ENCODE measurements around the gene USP9X.
A peak's percentile ranks its signal among the peaks of the same experiment; 100 is the strongest.
"Not testable (repeated sequence)": the region's sequence is repeated elsewhere in the genome, so short reads cannot be mapped to it uniquely, and the experiment has no call there.

USP9X gene

GRCh38 chrX:41085878-41086626, 807 bp downstream of the USP9X start:
- peak; percentile 14 to 24 for DNase-seq (ENCODE audit: low read depth in 2 of 2)

DNA sequence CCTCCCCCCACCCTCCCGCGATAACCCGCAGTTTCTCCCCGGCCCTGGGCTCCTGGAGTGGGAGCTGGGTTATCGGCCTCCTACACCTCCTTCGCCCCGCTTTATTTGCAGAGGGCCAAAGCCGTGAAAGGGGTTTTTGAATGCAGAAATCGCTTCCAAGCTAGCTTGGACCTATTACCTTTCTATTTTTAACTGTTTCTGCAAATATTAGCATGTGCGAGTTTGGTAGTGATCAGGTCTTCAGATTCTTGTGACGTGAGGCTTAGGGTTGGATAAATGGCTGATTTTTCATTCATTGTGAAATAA, 1.3 kb downstream of the USP9X start:
- no peak for DNase-seq (ENCODE audit: low read depth in 2 of 2)

DNA sequence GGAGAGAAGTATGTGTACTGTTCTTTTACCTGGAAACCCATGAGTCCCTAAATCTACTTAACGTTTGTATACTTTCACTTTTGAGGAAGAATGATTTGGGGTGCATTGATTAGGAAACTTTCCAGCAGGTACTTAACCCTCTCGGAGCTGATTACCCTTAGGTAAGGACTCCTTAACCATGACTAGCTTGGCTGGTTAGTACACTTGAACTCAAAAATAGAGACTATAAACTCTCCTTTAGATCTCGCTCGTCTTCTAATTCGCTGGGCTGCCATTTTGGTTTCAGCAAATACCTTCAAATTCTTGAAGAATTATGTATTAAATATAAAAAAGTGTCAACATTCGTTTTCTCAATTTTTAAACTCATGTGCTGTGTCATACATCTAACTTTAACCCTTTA, 2.0 kb downstream of the USP9X start:
- DNase-seq (ENCODE audit: low read depth in 2 of 2): no peak

- DNase-seq (ENCODE audit: low read depth in 2 of 2): no peak
Observed at GRCh38 chrX:41090568-41091238, 5.5 kb downstream of the USP9X start.

GRCh38 chrX:41092776-41093175, 7.5 kb downstream of the USP9X start:
- DNase-seq (ENCODE audit: low read depth in 2 of 2): no peak

GRCh38 chrX:41095174-41095573, 9.9 kb downstream of the USP9X start:
- DNase-seq (ENCODE audit: low read depth in 2 of 2): no peak

DNA sequence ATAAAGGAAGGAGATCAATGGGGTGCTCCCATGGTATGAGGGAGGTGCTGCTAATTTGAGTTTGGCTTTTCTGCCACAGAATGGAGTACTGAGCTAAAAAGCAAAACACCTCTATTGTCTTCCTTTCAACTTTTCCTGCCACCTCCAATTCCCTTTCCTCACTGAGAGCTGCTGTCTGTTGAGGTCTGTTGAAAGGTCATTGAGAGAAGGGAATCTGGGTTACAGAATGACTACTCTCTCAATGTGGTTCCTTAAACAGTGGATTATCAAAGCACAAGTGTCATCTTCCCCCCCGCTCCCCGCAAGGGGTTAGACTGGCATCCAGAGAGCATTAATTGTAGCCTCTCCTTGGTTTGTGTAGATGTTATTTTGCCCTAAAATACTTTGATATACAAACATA, 10.7 kb downstream of the USP9X start:
- no peak for DNase-seq (ENCODE audit: low read depth in 2 of 2)

DNA sequence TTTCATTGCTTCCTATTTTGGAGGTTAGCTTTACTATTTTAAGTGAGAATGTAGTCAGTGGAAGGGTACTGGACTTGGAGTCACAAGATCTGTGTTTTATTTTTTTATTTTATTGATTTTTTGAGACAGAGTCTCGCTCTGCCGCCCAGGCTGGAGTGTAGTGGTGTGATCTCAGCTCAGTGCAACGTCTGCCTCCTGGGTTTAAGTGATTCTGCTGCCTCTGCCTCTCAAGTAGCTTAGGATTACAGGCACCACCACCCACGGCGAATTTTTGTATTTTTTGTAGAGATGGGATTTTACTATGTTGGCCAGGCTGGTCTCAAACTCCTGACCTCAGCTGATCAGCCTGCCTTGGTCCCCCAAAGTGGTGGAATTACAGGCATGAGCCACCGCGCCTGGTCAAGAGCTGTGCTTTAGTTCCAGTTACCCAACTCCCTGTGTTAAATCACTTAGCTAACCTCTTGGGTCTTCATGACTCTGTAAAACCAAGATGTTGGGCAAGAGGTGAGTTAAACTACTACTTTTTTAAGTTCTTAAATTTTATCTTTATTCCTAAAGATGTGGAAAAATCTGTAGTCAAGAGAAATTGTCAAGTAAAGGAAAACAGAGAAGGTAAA, 11.2 kb downstream of the USP9X start:
- no peak for DNase-seq (ENCODE audit: low read depth in 2 of 2)

DNA sequence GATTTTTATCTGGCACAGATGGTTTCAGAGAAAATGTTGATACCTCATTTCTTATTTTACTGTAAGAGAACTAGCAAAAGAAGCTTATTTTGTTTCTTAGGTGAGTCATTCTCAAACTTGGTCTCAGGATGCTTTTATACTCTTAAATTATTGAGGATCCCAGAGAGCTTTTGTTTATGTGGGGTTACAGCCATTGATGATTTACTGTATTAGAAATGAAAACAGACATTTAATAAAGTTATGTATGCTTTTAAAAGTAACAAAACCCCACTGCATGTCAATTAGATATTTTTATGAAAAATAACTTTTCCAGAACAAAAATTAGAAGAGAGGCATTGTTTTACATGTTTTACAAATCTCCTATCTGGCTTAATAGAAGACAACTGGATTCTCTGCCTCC, 12.1 kb downstream of the USP9X start:
- no peak for DNase-seq (ENCODE audit: low read depth in 2 of 2)

- no peak for DNase-seq (ENCODE audit: low read depth in 2 of 2)
Observed at GRCh38 chrX:41100200-41100599, 15.0 kb downstream of the USP9X start.

DNA sequence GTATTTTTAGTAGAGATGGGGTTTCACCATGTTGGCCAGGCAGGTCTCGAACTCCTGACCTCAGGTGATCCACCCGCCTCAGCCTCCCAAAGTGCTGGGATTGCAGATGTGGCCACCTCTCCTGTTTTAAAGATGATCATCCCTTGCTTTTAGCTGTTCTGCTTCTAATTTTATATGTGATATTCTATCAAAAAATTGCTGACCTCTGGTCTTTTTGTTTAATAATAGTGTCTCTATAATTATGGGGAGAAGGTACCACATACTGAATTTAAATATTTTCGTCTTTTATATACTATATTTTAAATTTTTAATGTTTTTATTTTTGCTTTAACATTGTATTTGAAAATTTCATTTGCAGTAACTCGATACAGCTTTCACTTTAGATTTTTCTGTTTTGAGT, 15.6 kb downstream of the USP9X start:
- no peak for DNase-seq (ENCODE audit: low read depth in 2 of 2)

DNA sequence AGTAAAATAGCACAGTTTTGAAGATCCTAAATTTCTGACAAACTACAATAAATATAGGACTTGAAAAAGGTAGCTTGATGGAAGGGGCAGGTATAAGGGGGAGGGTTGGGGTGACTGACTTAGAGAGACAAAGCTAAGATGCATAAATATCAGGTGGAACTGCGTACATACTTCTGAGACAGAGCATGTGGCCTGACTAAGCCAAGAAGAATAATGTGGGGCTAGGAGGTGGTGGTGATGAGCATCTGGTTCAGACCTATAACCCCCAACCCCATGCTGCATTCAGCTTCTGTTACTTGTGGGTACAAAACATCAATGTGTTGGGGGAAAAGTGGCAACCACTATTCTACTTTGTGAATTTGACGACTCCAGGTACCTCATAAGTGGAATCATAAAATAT, 19.8 kb downstream of the USP9X start:
- no peak for DNase-seq (ENCODE audit: low read depth in 2 of 2)

GRCh38 chrX:41106257-41106656, 21.0 kb downstream of the USP9X start:
- DNase-seq (ENCODE audit: low read depth in 2 of 2): not testable (repeated sequence)

DNA sequence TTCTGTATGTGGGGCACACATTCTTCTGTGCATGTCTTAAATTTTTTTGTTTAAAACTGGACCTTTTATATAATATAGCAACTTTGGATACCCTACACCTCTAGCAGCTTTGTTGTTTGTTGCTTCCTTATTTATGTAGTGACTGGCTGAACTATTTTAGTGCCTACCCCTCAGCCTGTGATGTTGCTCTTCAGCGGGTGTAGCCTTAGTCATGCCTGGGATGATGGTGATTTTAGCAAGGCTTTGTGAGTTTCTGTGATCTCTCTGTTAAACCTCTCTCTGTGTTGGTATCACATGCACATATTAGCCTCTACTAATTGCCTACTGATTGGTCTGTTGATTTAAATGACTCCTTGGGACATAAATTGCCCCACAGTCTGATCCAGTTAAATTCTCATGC, 22.8 kb downstream of the USP9X start:
- DNase-seq (ENCODE audit: low read depth in 2 of 2): no peak

DNA sequence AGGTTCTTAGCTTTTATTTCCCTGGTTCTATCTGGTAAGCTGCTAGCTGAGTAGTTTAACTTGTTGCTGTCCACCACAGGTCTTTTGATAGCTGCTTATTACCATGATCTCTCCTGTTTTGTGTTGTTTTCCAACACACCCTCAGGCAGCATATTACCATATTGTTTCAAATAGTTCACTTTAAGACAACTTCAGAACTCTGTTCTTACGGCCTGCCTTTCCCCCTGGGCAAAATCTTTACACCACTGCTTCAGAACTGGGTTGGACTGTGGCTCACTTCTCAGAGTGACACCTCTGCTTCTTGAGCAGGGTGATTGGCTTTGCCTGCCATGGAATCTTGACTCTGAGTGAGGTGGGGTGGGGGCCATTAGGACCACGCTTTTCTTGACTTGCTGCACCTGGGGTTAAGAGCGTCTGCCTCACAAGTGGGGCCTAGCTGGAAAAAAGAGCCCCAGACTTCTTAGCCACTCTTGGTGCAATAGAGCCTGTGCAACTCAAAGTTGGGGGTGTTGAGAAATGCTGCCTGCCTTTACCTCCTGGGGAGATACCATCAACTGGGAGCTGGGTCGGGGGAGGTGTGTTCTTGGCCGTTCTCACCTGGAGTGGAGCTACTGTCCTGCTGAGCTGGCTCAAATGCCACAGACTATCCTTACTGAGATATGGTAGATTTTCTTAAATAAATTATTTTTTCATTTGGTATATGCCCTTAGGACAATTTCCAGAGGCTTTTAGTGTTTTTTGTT, 23.4 kb downstream of the USP9X start:
- no peak for DNase-seq (ENCODE audit: low read depth in 2 of 2)

DNA sequence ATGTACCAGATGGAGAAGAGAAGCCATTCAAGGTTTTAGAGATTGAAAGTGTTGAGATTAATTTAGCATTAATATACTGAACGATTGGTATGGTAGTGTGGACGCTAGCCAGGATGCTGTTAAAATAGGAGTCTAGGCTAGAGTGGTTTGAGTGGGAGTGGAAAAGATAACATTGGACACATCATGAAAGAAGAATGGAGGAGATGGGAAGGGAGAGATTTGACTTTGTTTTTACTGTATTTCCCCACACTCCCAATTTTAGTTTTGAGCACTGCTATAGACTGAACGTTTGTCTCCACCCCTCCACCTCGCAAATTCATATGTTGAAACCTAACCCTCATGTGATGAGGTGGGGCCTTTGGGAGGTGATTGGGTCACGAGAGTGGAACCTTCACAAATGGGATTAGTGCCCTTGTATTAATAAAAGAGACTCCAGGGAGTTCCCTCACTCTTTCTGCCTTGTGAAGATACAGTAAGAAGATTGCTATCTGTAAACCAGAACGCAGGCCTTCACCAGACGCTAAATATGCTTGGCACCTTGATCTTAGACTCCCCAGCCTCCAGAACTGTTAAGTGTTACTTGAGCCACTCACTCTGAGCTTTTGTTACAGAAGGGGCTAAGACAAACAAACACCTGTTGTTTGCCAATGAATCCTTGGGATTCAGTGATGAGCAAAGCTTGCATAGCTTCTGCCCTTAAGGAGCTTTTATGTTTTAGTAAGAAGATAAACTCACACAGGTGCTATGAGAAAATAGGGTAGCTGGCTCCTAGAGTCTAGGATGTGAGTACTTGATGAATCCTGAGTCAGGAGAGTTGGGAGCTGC, 25.8 kb downstream of the USP9X start:
- no peak for DNase-seq (ENCODE audit: low read depth in 2 of 2)

- DNase-seq (ENCODE audit: low read depth in 2 of 2): not testable (repeated sequence)
Observed at GRCh38 chrX:41115104-41115425, 29.8 kb downstream of the USP9X start.

DNA sequence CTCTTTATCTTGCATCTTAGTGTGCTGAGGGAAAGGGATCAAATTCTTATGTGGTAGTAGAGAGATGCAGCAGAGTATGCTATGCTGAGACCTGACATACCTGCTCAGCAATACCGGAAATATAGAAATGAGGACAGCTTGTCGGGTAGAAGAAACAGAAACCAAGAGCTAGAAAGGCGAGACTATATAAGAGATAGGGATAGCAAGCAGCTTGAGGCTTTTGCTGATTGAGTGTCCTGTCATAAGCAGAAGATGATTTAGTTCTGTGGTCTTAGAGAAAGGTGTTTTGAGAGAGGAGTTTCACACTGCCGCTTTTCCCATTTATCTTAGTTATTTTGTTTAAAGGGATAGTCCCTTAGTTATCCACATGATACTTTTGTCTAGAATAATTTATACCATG, 31.7 kb downstream of the USP9X start:
- no peak for DNase-seq (ENCODE audit: low read depth in 2 of 2)

DNA sequence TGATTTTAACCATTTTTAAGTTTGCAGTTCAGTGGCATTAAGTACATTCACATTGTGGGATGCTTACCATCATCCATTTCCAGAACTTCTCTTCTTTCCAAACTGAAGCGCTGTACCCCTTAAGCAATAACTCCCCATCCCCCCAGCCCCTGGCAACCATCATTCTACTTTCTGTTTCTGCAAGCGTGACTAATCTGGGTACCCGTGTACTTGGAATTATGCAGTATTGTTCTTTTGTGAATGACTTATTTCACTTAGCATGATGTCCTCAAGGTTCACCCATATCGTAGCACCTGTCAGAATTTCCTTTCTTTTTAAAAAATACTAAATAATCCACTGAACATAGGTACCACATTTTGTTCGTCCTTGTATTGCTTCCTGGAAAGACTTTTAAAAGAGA, 32.9 kb downstream of the USP9X start:
- no peak for DNase-seq (ENCODE audit: low read depth in 2 of 2)

GRCh38 chrX:41119803-41120202, 34.6 kb downstream of the USP9X start:
- no peak for DNase-seq (ENCODE audit: low read depth in 2 of 2)

DNA sequence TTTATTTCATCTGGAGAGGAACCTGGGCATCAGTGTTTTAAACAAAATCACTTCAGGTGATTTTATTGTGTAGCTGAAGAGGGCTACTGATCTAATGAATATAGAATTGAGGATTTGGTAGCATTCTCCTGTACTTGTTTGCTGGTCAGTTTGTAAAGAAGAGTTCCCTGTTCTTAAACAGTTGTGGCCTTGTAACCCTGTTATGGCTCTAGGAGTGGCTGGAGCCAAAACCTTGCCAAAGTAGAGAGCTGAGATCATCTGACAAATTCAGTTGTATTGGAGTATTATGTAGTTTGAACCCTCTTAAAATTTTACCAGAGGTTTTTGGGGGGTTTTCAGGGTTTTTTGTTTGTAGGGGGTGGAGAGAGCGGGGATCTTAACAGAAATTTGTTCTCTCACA, 36.5 kb downstream of the USP9X start:
- no peak for DNase-seq (ENCODE audit: low read depth in 2 of 2)

- no peak for DNase-seq (ENCODE audit: low read depth in 2 of 2)
Observed at GRCh38 chrX:41122664-41123257, 37.5 kb downstream of the USP9X start.
